DND-41 (cell line): ENCODE results near the gene RABGAP1L.

Experiments
- CTCF ChIP-seq: IDR thresholded peaks from 2 replicates; pipeline ENCODE4 v1.5.1; 2012; ENCODE audit warnings: borderline replicate concordance, low read length, moderate library complexity, mild to moderate bottlenecking; ENCODE audit not compliant: poor library complexity, severe bottlenecking; ENCODE audit errors: extremely low read depth
- EZH2 ChIP-seq: IDR thresholded peaks from 3 replicates; pipeline ENCODE4 v1.6.1; 2012; ENCODE audit warnings: borderline replicate concordance, low read depth, mild to moderate bottlenecking, moderate library complexity, low read length, inconsistent platforms; ENCODE audit not compliant: severe bottlenecking

GRCh38 chr1:174221681-174222080 is 62.4 kb downstream of the RABGAP1L start:
- TF ChIP-seq CTCF (no peak), EZH2 (no peak)
